Psoas muscle (tissue), 8 donors: ENCODE measurements around the gene KDM2B. TPM values are rescaled to one million over a fixed set of nuclear protein-coding genes. Genes with fewer than 3 reads are reported as not detected.
"Not testable (repeated sequence)": the region's sequence is repeated elsewhere in the genome, so short reads cannot be mapped to it uniquely, and the experiment has no call there.

Source experiments
- ATAC-seq, 4 donors: fragments of 200-7000 bp; cut with Tn5 transposase; one replicate each; pipeline ENCODE4 v1.9.1; 2020; ENCODE audit warnings: moderate library complexity in 3 of 4, mild to moderate bottlenecking in 2 of 4
- DNase-seq, 2 donors: peaks; one replicate each; pipeline ENCODE4 v3.0.0-alpha.2; 2020
- H3K27ac ChIP-seq: fragments of 200-600 bp; one replicate; pipeline ENCODE4 v1.8.0; 2022
- H3K27me3 ChIP-seq, 3 donors: fragments of 200-600 bp in 1 of 3; one replicate each; pipeline versions ENCODE4 v1.6.1 to v1.8.0; 2013 to 2022; ENCODE audit warnings: low read length in 2 of 3, mild to moderate bottlenecking in 2 of 3, moderate library complexity in 1 of 3; ENCODE audit not compliant: insufficient read depth in 3 of 3
- H3K36me3 ChIP-seq, 2 donors: fragments of 200-600 bp in 1 of 2; one replicate each; pipeline versions ENCODE4 v1.6.1 to v1.8.0; 2013 to 2022; ENCODE audit warnings: low read depth in 1 of 2, mild to moderate bottlenecking in 1 of 2, moderate library complexity in 1 of 2; ENCODE audit not compliant: insufficient read depth in 1 of 2
- H3K4me1 ChIP-seq: fragments of 200-600 bp; one replicate; pipeline ENCODE4 v1.8.0; 2022
- H3K4me3 ChIP-seq: fragments of 200-600 bp; one replicate; pipeline ENCODE4 v1.8.0; 2022; ENCODE audit warnings: mild to moderate bottlenecking
- H3K9me3 ChIP-seq: fragments of 200-600 bp; one replicate; pipeline ENCODE4 v1.8.0; 2022
- WGBS, 3 donors: extraction: QIAGEN DNeasy Blood & Tissue Kit; methylation state at CpG; one replicate each; pipeline versions ENCODE4 v1.1.6 to v1.1.7; 2013; 5-methylcytosine and 5-hydroxymethylcytosine counted together
- intact Hi-C, 2 donors: fragments of 100-400 bp; cut with DNase I; formaldehyde crosslinking; loops; one replicate each; pipeline versions ENCODE4 v1.11.0 to v1.14.2; 2022
- polyA plus RNA-seq, 3 donors: library from polyadenylated mRNA; stranded (reverse); fragments of 200-250 nt; gene quantifications; one replicate each; pipeline ENCODE4 v1.2.3, GENCODE V29; 2013
- total RNA-seq, 4 donors: library from RNA; stranded (reverse); fragmentation: NEBNext Ultra II Directional in 2 of 4; extraction: Animal tissue kit (Norgen Biotek cat#: 25700) in 2 of 4; gene quantifications; one replicate each; pipeline versions ENCODE4 v1.2.1 to v1.2.4, GENCODE V29; 2021 to 2023
- TF ChIP-seq, protein P1 (sequence below): fragments of 200-600 bp; IDR thresholded peaks from one replicate; pipeline ENCODE4 v1.8.0; 2022; ENCODE audit warnings: antibody characterized with exemption
- donor health status: healthy with polysubstance abuse.
- donor health status: DM: no; HTN: no; CAD: no; lungs with moderate emphysema.
- donor health status: Bipolar disorder and iron deficiency.
- donor health status: healthy.
- donor health status: DM: yes; HTN: yes; CAD: no.
- donor health status: DM: no; HTN: no; CAD: no.
- donor health status: DM: no; HTN: no; CAD: no.
- donor health status: DM: yes; HTN: yes; CAD: no.

The KDM2B gene
- total and polyA plus RNA-seq, 7 donors: 6.3 to 11.5 (median 9.9) TPM

GRCh38 chr12:121592320-121592719 lies 11.5 kb upstream of the KDM2B start:
- no peak overlapping the region for H3K4me3 ChIP-seq
- peak in 3 of 4 donors; percentile 39 to 64 (median 61) for ATAC-seq
- H3K27ac ChIP-seq: peak overlapping the region; percentile 87
- TF ChIP-seq, protein P1, sequence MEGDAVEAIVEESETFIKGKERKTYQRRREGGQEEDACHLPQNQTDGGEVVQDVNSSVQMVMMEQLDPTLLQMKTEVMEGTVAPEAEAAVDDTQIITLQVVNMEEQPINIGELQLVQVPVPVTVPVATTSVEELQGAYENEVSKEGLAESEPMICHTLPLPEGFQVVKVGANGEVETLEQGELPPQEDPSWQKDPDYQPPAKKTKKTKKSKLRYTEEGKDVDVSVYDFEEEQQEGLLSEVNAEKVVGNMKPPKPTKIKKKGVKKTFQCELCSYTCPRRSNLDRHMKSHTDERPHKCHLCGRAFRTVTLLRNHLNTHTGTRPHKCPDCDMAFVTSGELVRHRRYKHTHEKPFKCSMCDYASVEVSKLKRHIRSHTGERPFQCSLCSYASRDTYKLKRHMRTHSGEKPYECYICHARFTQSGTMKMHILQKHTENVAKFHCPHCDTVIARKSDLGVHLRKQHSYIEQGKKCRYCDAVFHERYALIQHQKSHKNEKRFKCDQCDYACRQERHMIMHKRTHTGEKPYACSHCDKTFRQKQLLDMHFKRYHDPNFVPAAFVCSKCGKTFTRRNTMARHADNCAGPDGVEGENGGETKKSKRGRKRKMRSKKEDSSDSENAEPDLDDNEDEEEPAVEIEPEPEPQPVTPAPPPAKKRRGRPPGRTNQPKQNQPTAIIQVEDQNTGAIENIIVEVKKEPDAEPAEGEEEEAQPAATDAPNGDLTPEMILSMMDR: no peak
- no peaks in the 10 kb centered on the region for H3K9me3 ChIP-seq
- intact Hi-C loops: no loop called here
- no peaks in the 10 kb centered on the region for H3K36me3 ChIP-seq
- H3K27me3 ChIP-seq: no peaks in the 10 kb centered on the region
- H3K4me1 ChIP-seq: peaks cover 15% of the 10 kb centered on the region
- DNase-seq: no peak
- 26 to 63% (median 31%) methylated on average over 4 of the region's 4 CpGs for WGBS, 3 donors

DNA sequence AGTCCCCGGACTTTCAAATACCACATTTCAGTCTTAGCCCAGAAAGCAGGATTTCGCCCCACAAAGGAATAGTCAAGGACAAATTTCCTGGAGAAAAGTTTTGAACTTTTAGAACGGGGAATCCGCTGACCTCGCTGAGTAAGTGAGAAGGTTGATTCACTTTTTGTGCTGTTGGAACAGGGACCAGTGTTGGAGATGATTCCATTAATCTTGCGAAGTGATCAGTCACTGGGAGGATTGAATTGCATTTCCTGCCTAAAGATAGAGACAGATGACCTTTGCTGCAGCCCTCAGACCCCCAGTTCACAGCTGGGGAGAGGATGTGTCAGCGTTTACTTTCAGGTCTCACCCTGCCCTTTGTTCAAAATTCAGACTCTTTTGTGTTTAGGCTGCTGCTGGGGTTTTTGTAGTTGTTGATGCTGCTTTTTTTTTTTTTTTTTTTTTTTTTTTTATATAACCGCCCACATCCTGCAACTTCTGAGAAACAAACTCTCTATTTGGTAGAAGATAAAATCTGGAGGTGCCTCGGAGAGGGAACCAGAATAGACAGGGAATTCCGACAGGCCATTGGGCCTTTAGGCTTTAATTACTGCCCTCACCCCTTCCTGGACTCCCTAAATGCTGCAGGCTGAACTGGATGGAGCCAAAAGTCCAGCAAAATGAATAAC lies 9.8 kb upstream of the KDM2B start:
- 12 to 20% (median 17%) methylated on average over 10 of the region's 10 CpGs for WGBS, 3 donors
- ATAC-seq (peak; percentile 81 to 90 (median 83)), DNase-seq (peak in 1 of 2 donors; percentile 20)

DNA sequence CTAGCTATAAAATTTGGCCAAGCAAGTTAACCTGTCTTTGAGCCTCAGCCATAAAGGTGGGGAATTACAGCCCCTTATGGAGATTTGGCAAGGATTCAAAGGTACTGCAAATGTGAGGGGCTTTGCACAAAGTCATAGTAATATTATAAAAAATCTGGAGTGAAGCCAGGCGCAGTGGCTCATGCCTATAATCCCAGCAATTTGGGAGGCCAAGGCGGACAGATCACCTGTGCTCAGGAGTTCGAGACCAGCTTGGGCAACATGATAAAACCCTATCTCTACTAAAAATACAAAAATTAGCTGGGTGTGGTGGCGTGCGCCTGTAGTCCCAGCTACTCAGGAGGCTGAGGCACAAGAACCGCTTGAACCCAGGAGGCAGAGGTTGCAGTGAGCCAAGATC lies 4.1 kb upstream of the KDM2B start:
- H3K9me3 ChIP-seq, H3K27me3 ChIP-seq, H3K27ac ChIP-seq, ATAC-seq, H3K4me3 ChIP-seq, H3K36me3 ChIP-seq, intact Hi-C loops, DNase-seq: not testable (repeated sequence)
- 97 to 98% (median 97%) methylated on average over 6 of the region's 6 CpGs for WGBS, 3 donors
- H3K4me1 ChIP-seq: peaks cover 24% of the 10 kb centered on the region

More for the DNA sequence above, 9.8 kb upstream of the KDM2B start:
- intact Hi-C loops: no loop called here
- Histone ChIP-seq H3K27ac (peak overlapping the region; percentile 87), H3K4me3 (peak overlapping the region; percentile 69), H3K27me3 (no peaks in the 10 kb centered on the region), H3K9me3 (no peaks in the 10 kb centered on the region), H3K4me1 (peaks cover 19% of the 10 kb centered on the region), H3K36me3 (no peaks in the 10 kb centered on the region)
- TF ChIP-seq, protein P1: no peak

- H3K4me1 ChIP-seq: peaks cover 29% of the 10 kb centered on the region
- H3K27me3 ChIP-seq, ATAC-seq, H3K9me3 ChIP-seq, intact Hi-C loops, H3K4me3 ChIP-seq, DNase-seq, H3K36me3 ChIP-seq: not testable (repeated sequence)
- H3K27ac ChIP-seq: peak overlapping the region; percentile 93
- WGBS, 3 donors: 56 to 75% (median 63%) methylated on average over 2 of the region's 2 CpGs
Observed at GRCh38 chr12:121583334-121583661, 2.5 kb upstream of the KDM2B start.

DNA sequence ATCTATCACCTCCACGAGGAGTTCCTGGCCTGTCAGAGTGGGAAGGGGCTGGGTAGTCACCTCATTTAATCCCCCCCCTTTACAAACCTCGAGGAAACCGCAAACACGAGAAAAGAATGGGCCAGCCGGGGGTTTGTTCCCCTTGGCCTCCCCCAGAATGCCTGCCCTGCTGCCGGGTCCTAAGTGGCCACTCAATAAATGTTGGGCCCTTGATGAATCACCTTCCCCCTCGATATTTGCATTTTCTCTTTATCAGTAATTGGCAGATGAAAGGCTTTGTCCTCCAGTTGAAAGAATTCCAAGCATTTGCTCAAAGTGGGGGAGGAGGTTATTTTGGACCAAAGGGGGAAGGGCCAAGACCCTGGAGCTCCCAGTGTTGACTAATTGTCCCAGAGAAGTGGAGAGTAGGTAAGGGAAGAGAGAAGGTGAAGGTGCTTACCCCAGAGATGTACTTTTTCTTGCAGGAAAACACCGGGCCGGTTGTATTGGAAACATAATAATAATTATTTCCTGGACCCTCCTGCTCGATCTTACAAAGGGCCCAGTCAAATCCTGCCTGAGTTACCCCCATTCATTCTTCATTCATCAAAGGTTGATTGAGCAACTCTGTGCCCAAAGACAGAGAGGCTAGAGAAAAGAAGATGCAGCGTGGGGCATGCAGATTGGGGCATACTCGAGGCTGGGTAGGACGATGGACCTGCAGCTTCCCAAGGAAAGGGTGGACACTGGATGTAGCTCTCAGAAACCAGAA lies 1.9 kb upstream of the KDM2B start:
- TF ChIP-seq, protein P1: no peak
- Histone ChIP-seq H3K9me3 (no peaks in the 10 kb centered on the region), H3K27me3 (no peaks in the 10 kb centered on the region), H3K36me3 (no peaks in the 10 kb centered on the region), H3K4me3 (peak overlapping the region; percentile 82), H3K27ac (peak overlapping the region; percentile 93), H3K4me1 (peaks cover 34% of the 10 kb centered on the region)
- ATAC-seq (no peak), DNase-seq (no peak)
- intact Hi-C loops: no loop called here
- WGBS, 3 donors: 57 to 67% (median 62%) methylated on average over 13 of the region's 13 CpGs
